Activated naive CD8-positive, alpha-beta T cell (primary cell): ENCODE data around the gene PYGO1.

Experiments used
- H3K27ac Mint-ChIP-seq: one replicate; pipeline ENCODE4 v1.8.0; 2021; ENCODE audit warnings: mixed read lengths
- H3K27me3 Mint-ChIP-seq: one replicate; pipeline ENCODE4 v1.8.0; 2021; ENCODE audit warnings: mixed read lengths
- H3K36me3 Mint-ChIP-seq: one replicate; pipeline ENCODE4 v1.8.0; 2021; ENCODE audit warnings: mixed read lengths
- H3K4me1 Mint-ChIP-seq: one replicate; pipeline ENCODE4 v1.8.0; 2021; ENCODE audit warnings: low read depth, mixed read lengths
- H3K4me3 Mint-ChIP-seq: one replicate; pipeline ENCODE4 v1.8.0; 2021; ENCODE audit warnings: mild to moderate bottlenecking, mixed read lengths
- H3K9me3 Mint-ChIP-seq: one replicate; pipeline ENCODE4 v1.8.0; 2021; ENCODE audit warnings: low read depth, mixed read lengths

Gene PYGO1

GRCh38 chr15:55590788-55591187 lies 2.6 kb upstream of the PYGO1 start:
- Mint-ChIP-seq H3K27ac (no peak overlapping the region), H3K4me1 (peaks cover 3% of the 10 kb centered on the region), H3K36me3 (peaks cover 2% of the 10 kb centered on the region), H3K27me3 (peaks cover 21% of the 10 kb centered on the region), H3K9me3 (no peaks in the 10 kb centered on the region), H3K4me3 (no peak overlapping the region)

DNA sequence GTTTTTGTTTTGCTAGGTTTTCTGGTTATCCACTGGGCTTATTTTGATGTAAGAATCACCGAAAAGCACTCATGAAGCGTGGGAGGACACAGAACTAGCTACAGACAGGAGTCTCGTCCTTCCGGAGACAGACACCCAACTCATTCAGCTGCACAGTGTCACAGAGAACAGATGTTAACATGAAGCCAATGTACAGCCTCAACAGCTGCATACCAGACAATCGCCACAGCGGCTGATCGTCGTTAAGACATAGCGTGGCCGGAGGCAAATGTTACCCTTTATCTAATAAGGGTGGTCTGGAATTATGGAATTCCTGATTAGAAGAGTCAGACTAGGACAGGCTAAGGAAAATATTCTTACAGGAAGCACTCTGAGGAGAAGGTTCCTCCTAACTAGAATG lies 1.1 kb upstream of the PYGO1 start:
- H3K4me3 Mint-ChIP-seq = peak overlapping the region; percentile 82
- peaks cover 2% of the 10 kb centered on the region for H3K36me3 Mint-ChIP-seq
- no peaks in the 10 kb centered on the region for H3K9me3 Mint-ChIP-seq
- peaks cover 3% of the 10 kb centered on the region for H3K4me1 Mint-ChIP-seq
- H3K27me3 Mint-ChIP-seq = peaks cover 23% of the 10 kb centered on the region
- no peak overlapping the region for H3K27ac Mint-ChIP-seq

DNA sequence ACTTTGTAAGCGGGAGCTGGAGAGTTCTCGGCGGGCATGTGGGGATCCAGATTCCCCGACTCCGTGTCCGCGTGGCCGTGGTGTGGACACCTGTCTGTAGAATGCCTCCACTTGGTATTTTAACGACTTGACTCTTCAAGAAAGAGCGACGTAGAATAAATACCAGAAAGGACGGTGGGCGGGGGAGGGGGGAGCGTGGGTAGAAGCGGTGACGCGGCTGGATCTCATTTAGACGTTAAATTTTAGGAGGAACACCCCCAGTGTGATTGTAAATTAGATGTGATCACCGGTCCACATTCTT lies 620 bp upstream of the PYGO1 start:
- Mint-ChIP-seq H3K9me3 (no peaks in the 10 kb centered on the region), H3K27ac (no peak overlapping the region), H3K4me3 (peak overlapping the region; percentile 82), H3K36me3 (peaks cover 2% of the 10 kb centered on the region), H3K27me3 (peaks cover 26% of the 10 kb centered on the region), H3K4me1 (peaks cover 3% of the 10 kb centered on the region)

DNA sequence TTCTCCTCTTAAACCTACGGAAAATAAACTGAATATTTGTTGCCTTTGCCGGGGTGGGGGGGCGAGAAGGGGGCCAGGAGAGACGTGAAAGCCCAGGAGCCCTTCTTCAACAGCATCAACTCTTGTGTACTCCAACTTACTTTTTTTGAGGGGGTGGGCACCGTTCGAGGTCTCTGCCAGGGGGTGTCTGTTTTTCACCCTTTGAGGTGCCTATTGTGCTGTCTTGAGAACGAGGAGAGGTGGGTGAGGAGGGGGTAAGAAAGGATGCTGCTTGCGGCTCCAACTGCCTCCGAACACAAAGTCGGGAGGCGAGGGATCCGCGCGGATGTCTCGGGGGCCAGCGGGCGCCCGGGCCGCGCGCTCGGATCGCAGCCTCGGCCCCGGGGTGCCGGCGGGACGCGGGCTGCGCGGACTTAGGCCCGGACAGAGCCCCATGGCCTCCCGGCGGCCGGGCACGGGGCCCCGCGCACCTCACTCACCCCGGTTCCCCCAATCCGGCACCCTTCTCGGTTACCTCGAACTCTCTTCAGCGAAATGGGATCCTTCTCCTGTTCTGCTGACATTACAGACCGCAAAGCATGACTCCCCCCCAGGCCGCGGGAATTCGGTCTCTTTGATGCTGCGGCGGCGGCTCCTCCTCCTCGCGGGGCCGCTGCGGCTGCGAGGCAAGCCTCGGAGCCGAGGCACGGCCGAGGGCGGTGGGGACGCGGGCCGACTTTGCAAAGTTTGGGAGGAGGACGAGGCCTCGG lies 650 bp downstream of the PYGO1 start:
- peaks cover 3% of the 10 kb centered on the region for H3K4me1 Mint-ChIP-seq
- H3K27me3 Mint-ChIP-seq = peaks cover 32% of the 10 kb centered on the region
- H3K36me3 Mint-ChIP-seq = peaks cover 2% of the 10 kb centered on the region
- H3K4me3 Mint-ChIP-seq = peak overlapping the region; percentile 48
- no peaks in the 10 kb centered on the region for H3K9me3 Mint-ChIP-seq
- no peak overlapping the region for H3K27ac Mint-ChIP-seq

GRCh38 chr15:55586808-55587207 lies 1.3 kb downstream of the PYGO1 start:
- peaks cover 3% of the 10 kb centered on the region for H3K4me1 Mint-ChIP-seq
- no peaks in the 10 kb centered on the region for H3K9me3 Mint-ChIP-seq
- H3K4me3 Mint-ChIP-seq = no peak overlapping the region
- peaks cover 33% of the 10 kb centered on the region for H3K27me3 Mint-ChIP-seq
- H3K36me3 Mint-ChIP-seq = peaks cover 1% of the 10 kb centered on the region
- H3K27ac Mint-ChIP-seq = no peak overlapping the region

GRCh38 chr15:55576943-55577342 lies 11.2 kb downstream of the PYGO1 start:
- no peak overlapping the region for H3K27ac Mint-ChIP-seq

GRCh38 chr15:55574096-55574495 lies 14.0 kb downstream of the PYGO1 start:
- Mint-ChIP-seq H3K27ac (no peak overlapping the region), H3K36me3 (no peaks in the 10 kb centered on the region), H3K4me3 (no peak overlapping the region), H3K9me3 (no peaks in the 10 kb centered on the region), H3K27me3 (peaks cover 15% of the 10 kb centered on the region), H3K4me1 (no peaks in the 10 kb centered on the region)

More at GRCh38 chr15:55576943-55577342, 11.2 kb downstream of the PYGO1 start:
- H3K27me3 Mint-ChIP-seq = peaks cover 18% of the 10 kb centered on the region
- H3K36me3 Mint-ChIP-seq = no peaks in the 10 kb centered on the region
- no peak overlapping the region for H3K4me3 Mint-ChIP-seq
- no peaks in the 10 kb centered on the region for H3K9me3 Mint-ChIP-seq
- no peaks in the 10 kb centered on the region for H3K4me1 Mint-ChIP-seq

DNA sequence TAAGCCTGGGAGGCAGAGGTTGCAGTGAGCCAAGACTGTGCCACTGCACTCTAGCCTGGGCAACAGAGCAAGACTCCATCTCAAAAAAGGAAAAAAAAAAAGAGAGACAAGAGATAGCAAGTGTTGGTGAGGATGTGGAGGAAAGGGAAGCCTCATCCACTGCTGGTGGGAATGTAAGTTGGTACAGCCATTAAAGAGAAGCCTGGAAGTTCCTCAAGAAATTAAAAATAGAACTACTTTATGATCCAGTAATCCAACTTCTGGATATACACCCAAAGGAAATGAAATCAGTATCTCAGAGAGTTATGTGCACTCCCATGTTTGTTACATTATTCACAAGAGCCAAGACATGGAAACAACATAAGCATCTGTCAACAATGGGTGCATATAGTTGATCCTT lies 14.9 kb downstream of the PYGO1 start:
- no peaks in the 10 kb centered on the region for H3K9me3 Mint-ChIP-seq
- no peaks in the 10 kb centered on the region for H3K36me3 Mint-ChIP-seq
- no peak overlapping the region for H3K4me3 Mint-ChIP-seq
- no peak overlapping the region for H3K27ac Mint-ChIP-seq
- peaks cover 14% of the 10 kb centered on the region for H3K27me3 Mint-ChIP-seq
- H3K4me1 Mint-ChIP-seq = no peaks in the 10 kb centered on the region

GRCh38 chr15:55564347-55565145 lies 23.6 kb downstream of the PYGO1 start:
- Mint-ChIP-seq H3K36me3 (peaks cover 3% of the 10 kb centered on the region), H3K27me3 (peaks cover 4% of the 10 kb centered on the region), H3K4me3 (no peak overlapping the region), H3K9me3 (peaks cover 13% of the 10 kb centered on the region), H3K4me1 (no peaks in the 10 kb centered on the region), H3K27ac (no peak overlapping the region)

- Mint-ChIP-seq H3K4me1 (no peaks in the 10 kb centered on the region), H3K9me3 (peaks cover 13% of the 10 kb centered on the region), H3K27me3 (peaks cover 4% of the 10 kb centered on the region), H3K36me3 (peaks cover 3% of the 10 kb centered on the region), H3K4me3 (no peak overlapping the region), H3K27ac (no peak overlapping the region)
These were observed 25.5 kb downstream of the PYGO1 start for GRCh38 chr15:55562601-55563000.

DNA sequence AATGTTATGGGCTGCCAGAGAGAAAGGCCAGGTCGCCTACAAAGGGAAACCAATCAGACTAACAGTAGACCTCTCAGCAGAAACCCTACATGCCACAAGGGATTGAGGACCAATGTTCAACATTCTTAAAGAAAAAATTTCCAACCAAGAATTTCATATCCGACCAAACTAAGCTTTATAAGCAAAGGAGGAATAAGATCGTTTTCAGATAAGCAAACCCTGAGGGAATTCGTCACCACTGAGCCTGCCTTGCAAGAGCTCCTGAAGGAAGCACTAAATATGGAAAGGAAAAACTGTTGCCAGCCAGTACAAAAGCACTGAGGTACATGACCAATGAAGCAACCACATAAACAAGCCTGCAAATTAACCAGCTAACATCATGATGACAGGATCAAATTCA lies 33.1 kb downstream of the PYGO1 start:
- H3K27me3 Mint-ChIP-seq = peaks cover 17% of the 10 kb centered on the region
- H3K27ac Mint-ChIP-seq = no peak overlapping the region
- H3K9me3 Mint-ChIP-seq = peaks cover 25% of the 10 kb centered on the region
- H3K36me3 Mint-ChIP-seq = peaks cover 12% of the 10 kb centered on the region
- no peak overlapping the region for H3K4me3 Mint-ChIP-seq
- no peaks in the 10 kb centered on the region for H3K4me1 Mint-ChIP-seq

DNA sequence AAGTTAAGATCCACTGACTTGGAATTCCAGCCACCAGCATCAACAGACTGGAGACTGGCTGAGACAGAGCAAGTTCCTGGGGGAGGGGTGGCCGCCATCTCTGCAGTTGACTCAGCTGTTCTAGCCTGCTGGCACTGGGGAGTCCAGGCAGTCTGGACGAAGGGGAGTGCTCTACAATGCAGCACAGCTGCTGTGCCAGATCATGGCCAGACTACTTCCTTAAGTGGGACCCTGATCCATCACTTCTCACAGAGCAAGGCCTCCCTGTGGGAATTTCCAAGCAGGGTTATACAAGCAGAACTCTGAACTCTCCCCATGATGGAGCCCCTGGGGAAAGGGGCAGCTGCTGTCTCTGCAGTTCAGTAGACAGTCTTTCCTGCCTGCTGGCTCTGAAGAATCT lies 35.2 kb downstream of the PYGO1 start:
- H3K27me3 Mint-ChIP-seq = peaks cover 19% of the 10 kb centered on the region
- H3K4me1 Mint-ChIP-seq = no peaks in the 10 kb centered on the region
- peaks cover 12% of the 10 kb centered on the region for H3K36me3 Mint-ChIP-seq
- H3K9me3 Mint-ChIP-seq = peaks cover 25% of the 10 kb centered on the region
- no peak overlapping the region for H3K27ac Mint-ChIP-seq
- no peak overlapping the region for H3K4me3 Mint-ChIP-seq

DNA sequence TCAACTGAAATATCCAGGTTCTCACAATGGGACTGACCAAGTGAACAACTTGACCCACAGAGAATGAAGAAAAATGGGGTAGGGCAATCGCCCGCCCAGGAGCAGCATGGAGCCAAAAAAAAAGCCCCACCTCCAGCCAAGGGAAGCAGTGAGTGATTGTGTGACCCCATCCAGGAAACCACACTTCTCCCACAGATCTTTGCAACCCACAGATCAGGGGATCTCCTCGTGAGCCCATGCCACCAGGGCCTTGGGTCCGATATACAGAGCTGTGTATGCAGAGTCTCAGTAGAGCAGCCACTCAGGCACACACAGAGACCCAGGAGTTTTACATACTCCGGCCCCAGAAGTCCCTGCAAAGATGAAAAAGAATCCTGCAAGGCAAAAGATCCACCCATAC lies 35.7 kb downstream of the PYGO1 start:
- Mint-ChIP-seq H3K9me3 (peaks cover 24% of the 10 kb centered on the region), H3K27me3 (peaks cover 19% of the 10 kb centered on the region), H3K4me3 (no peak overlapping the region), H3K27ac (no peak overlapping the region), H3K36me3 (peaks cover 12% of the 10 kb centered on the region), H3K4me1 (no peaks in the 10 kb centered on the region)

DNA sequence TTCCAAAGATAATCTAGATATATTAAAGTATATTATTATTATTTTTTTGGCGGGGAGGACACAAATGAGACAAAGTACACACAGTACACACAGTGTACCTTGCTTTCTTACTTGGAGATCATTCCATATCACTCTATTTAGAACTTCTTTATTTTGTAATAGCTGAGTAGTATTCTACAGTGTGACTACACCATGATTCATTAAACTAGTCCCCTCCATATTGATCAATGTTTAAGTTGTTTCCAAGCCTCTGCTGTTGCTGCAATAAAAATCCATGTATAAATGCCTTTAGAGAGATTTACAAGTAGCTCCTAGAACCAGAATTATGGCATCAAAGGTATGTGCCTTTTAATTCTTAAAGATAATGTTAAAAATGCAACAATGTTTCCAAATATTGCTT lies 38.8 kb downstream of the PYGO1 start:
- Mint-ChIP-seq H3K4me1 (no peaks in the 10 kb centered on the region), H3K27ac (no peak overlapping the region), H3K27me3 (peaks cover 8% of the 10 kb centered on the region), H3K36me3 (no peaks in the 10 kb centered on the region), H3K9me3 (no peaks in the 10 kb centered on the region), H3K4me3 (no peak overlapping the region)

DNA sequence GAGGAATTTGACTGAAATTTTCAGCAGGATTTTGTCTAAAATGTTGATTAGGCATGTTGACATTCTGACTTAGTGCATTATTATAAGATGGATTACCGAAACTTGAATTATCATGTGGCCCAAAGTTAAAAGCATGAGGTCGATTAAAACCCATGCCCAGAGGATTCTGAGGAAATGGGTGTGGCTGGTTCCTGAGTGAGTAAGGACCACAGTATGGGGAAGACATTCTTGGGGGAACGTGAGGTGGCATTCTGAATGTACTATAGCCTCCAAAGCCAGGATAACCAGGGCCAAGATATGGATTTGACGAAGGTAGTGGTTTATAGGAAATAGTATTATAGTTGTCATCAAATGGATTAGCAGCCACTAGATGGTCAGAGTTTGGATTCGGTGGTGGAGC lies 41.4 kb downstream of the PYGO1 start:
- no peaks in the 10 kb centered on the region for H3K4me1 Mint-ChIP-seq
- no peaks in the 10 kb centered on the region for H3K9me3 Mint-ChIP-seq
- H3K27me3 Mint-ChIP-seq = peaks cover 11% of the 10 kb centered on the region
- no peaks in the 10 kb centered on the region for H3K36me3 Mint-ChIP-seq
- no peak overlapping the region for H3K27ac Mint-ChIP-seq
- no peak overlapping the region for H3K4me3 Mint-ChIP-seq

GRCh38 chr15:55535436-55535835 lies 52.7 kb downstream of the PYGO1 start:
- H3K36me3 Mint-ChIP-seq = no peaks in the 10 kb centered on the region
- H3K27ac Mint-ChIP-seq = no peak overlapping the region
- H3K4me3 Mint-ChIP-seq = no peak overlapping the region
- no peaks in the 10 kb centered on the region for H3K27me3 Mint-ChIP-seq
- no peaks in the 10 kb centered on the region for H3K4me1 Mint-ChIP-seq
- no peaks in the 10 kb centered on the region for H3K9me3 Mint-ChIP-seq
